Left renal cortex interstitium (tissue), 4 donors: Measurements from ENCODE around the gene STIM2. TPM values are rescaled to one million over a fixed set of nuclear protein-coding genes. Genes with fewer than 3 reads are reported as not detected.
"Not testable (repeated sequence)": the region's sequence is repeated elsewhere in the genome, so short reads cannot be mapped to it uniquely, and the experiment has no call there.

Experiments
- DNase-seq, 4 donors: peaks; one replicate each; pipeline ENCODE4 v3.0.0-alpha.2; 2013; ENCODE audit warnings: low read depth in 4 of 4, low spot score in 2 of 4, missing footprints in 1 of 4
- polyA plus RNA-seq, 4 donors: library from polyadenylated mRNA; unstranded; fragments of 120-200 nt; gene quantifications; one replicate each; pipeline ENCODE4 v1.2.1, GENCODE V29; 2013; ENCODE audit not compliant: insufficient read length in 4 of 4

Gene STIM2
- polyA plus RNA-seq, 4 donors, result 30.2 to 45.4 (median 40.7) TPM

GRCh38 chr4:26947318-26947717 is 86.7 kb downstream of the STIM2 start:
- no peak for DNase-seq

GRCh38 chr4:26950446-26950845 is 89.8 kb downstream of the STIM2 start:
- DNase-seq, result no peak

GRCh38 chr4:26952891-26953290 is 92.2 kb downstream of the STIM2 start:
- no peak for DNase-seq

GRCh38 chr4:26953366-26953765 is 92.7 kb downstream of the STIM2 start:
- DNase-seq, result no peak

GRCh38 chr4:26953770-26954423 is 93.3 kb downstream of the STIM2 start:
- DNase-seq, result no peak

GRCh38 chr4:26955241-26955640 is 94.6 kb downstream of the STIM2 start:
- no peak for DNase-seq

- no peak for DNase-seq
Measured at GRCh38 chr4:26958925-26959653, 98.4 kb downstream of the STIM2 start.

GRCh38 chr4:26959654-26960047 is 99.0 kb downstream of the STIM2 start:
- no peak for DNase-seq

GRCh38 chr4:26962720-26963119 is 102.1 kb downstream of the STIM2 start:
- DNase-seq, result no peak

- no peak for DNase-seq
Measured at GRCh38 chr4:26964512-26964911, 103.9 kb downstream of the STIM2 start.

- no peak for DNase-seq
Measured at GRCh38 chr4:26964994-26965393, 104.4 kb downstream of the STIM2 start.

GRCh38 chr4:26975464-26976181 is 115.0 kb downstream of the STIM2 start:
- DNase-seq, result not testable (repeated sequence)

- no peak for DNase-seq
Measured at GRCh38 chr4:26978387-26979053, 117.9 kb downstream of the STIM2 start.

- DNase-seq, result no peak
Measured at GRCh38 chr4:26984896-26985295, 124.3 kb downstream of the STIM2 start.

- no peak for DNase-seq
Measured at GRCh38 chr4:26985873-26986272, 125.2 kb downstream of the STIM2 start.

GRCh38 chr4:26987191-26987590 is 126.5 kb downstream of the STIM2 start:
- DNase-seq, result no peak

- DNase-seq, result no peak
Measured at GRCh38 chr4:26991057-26991456, 130.4 kb downstream of the STIM2 start.

GRCh38 chr4:26992657-26993361 is 132.2 kb downstream of the STIM2 start:
- no peak for DNase-seq

- DNase-seq, result no peak
Measured at GRCh38 chr4:26993539-26993938, 132.9 kb downstream of the STIM2 start.

- no peak for DNase-seq
Measured at GRCh38 chr4:26993967-26994366, 133.3 kb downstream of the STIM2 start.

GRCh38 chr4:26995316-26995715 is 134.7 kb downstream of the STIM2 start:
- DNase-seq, result no peak
